Measurements from ENCODE around the gene TSC22D4. TPM values are rescaled to one million over a fixed set of nuclear protein-coding genes. Genes with fewer than 3 reads are reported as not detected.

TSC22D4 gene
- total and polyA plus RNA-seq, 2 donors (not counting 3 experiments of a cell fraction or from before 2014, with no cell fraction given), result 40.1 to 84.4 TPM

GRCh38 chr7:100489121-100489520 lies 10.1 kb upstream of the TSC22D4 start:
- no peak for FAIRE-seq
- no peak overlapping the region for H3K4me2 ChIP-seq (ENCODE audit: insufficient read depth, low read length)
- dilution Hi-C loops (cut with MboI; ENCODE audit: extremely low pct_ligation_motif_present, low sequenced_read_pairs), result no loop called here

More at GRCh38 chr7:100489121-100489520, 10.1 kb upstream of the TSC22D4 start:
- no peak for DNase-seq (ENCODE audit: low read depth, low spot score)
- Histone ChIP-seq H3K79me2 (ENCODE audit: control insufficient read depth, insufficient read depth, low read length) (no peaks in the 10 kb centered on the region), H3K9me1 (replicated peaks; ENCODE audit: control insufficient read depth, extremely low read depth, insufficient read depth, low read length) (no peaks in the 10 kb centered on the region), H3K4me3 (replicated peaks in 1 of 3; ENCODE audit: insufficient read depth in 1 of 3, low read depth in 1 of 3, low read length in 3 of 3) (no peak overlapping the region), H3K27ac (ENCODE audit: insufficient read depth, low read depth, low read length) (no peak overlapping the region), H4K20me1 (replicated peaks; ENCODE audit: control insufficient read depth, extremely low read depth, insufficient read depth, low read length) (no peaks in the 10 kb centered on the region), H3K4me1 (ENCODE audit: control insufficient read depth, extremely low read depth, insufficient read depth, low read length) (peaks cover 15% of the 10 kb centered on the region), H3K27me3 (ENCODE audit: control insufficient read depth in 2 of 2, insufficient read depth in 2 of 2, low read length in 2 of 2) (no peaks in the 10 kb centered on the region), H3K9ac (replicated peaks; ENCODE audit: extremely low read depth, insufficient read depth, low read length) (no peak overlapping the region), H3K36me3 (ENCODE audit: control insufficient read depth in 2 of 2, extremely low read depth in 1 of 2, insufficient read depth in 2 of 2, low read length in 2 of 2) (no peaks in the 10 kb centered on the region), H2AFZ (ENCODE audit: low read depth, low read length) (no peak overlapping the region), H3K9me3 (replicated peaks; ENCODE audit: control insufficient read depth, insufficient read depth, low read length) (no peaks in the 10 kb centered on the region)
- no TSS peak for BruUV-seq (replicated peaks)
- ChIA-PET CTCF (interaction anchor here (1.5 to 1.7 kb wide), 2 partner anchors 10 to 71 kb away, joined by 5 to 8 read pairs; no protein-coding TSS in a partner anchor), POLR2A (no interaction called here)
- TF ChIP-seq POLR2A (IDR thresholded peaks at IDR 0.05; ENCODE audit: low read depth, low read length) (no peak), MAX (IDR thresholded peaks at IDR 0.05; ENCODE audit: insufficient read depth, insufficient read length) (no peak), GATA2 (IDR thresholded peaks at IDR 0.05; ENCODE audit: insufficient read depth, insufficient read length, low read depth, low read length) (no peak), EZH2 (IDR thresholded peaks at IDR 0.05; ENCODE audit: borderline replicate concordance, low read depth, low read length, severe bottlenecking) (no peak), JUN (IDR thresholded peaks at IDR 0.05; ENCODE audit: borderline replicate concordance, insufficient read depth, insufficient read length, low read depth) (no peak), POLR2AphosphoS5 (IDR thresholded peaks at IDR 0.05; ENCODE audit: insufficient read depth, low read depth, low read length) (no peak), CTCF (IDR thresholded peaks at IDR 0.05; ENCODE audit: extremely low read depth in 1 of 2, insufficient read depth in 1 of 2, low read depth in 1 of 2, low read length in 2 of 2) (no peak), FOS (IDR thresholded peaks at IDR 0.05; ENCODE audit: borderline replicate concordance, insufficient read depth, low read length) (no peak), MYC (IDR thresholded peaks at IDR 0.05; ENCODE audit: low read depth, low read length) (no peak)
- intact Hi-C loops (cut with micrococcal nuclease), result no loop called here
